CD14-positive monocyte (primary cell): ENCODE data around the gene ILK. TPM values are rescaled to one million over a fixed set of nuclear protein-coding genes. Genes with fewer than 3 reads are reported as not detected.
A peak's percentile ranks its signal among the peaks of the same experiment; 100 is the strongest.

Source experiments
- DNase-seq, 3 donors: peaks; one replicate each; pipeline ENCODE4 v3.0.0-alpha.2; 2011 to 2022
- H2AFZ ChIP-seq: 2 replicates; pipeline ENCODE4 v1.6.0; 2012; ENCODE audit warnings: mild to moderate bottlenecking, low read depth, low read length, inconsistent platforms; ENCODE audit not compliant: insufficient read depth, poor library complexity, severe bottlenecking
- H3K27ac ChIP-seq, 2 donors: 1 replicate in 1 of 2; 2 replicates in 1 of 2; pipeline ENCODE4 v1.5.1; 2012 to 2013; ENCODE audit warnings: low read length in 2 of 2, control low read depth in 1 of 2, inconsistent platforms in 1 of 2, low read depth in 1 of 2, mild to moderate bottlenecking in 1 of 2
- H3K27me3 ChIP-seq, 2 donors: one replicate each; pipeline versions ENCODE4 v1.6.0 to v1.6.1; 2011 to 2013; ENCODE audit warnings: low read length in 2 of 2; ENCODE audit not compliant: control insufficient read depth in 2 of 2, insufficient read depth in 2 of 2
- H3K36me3 ChIP-seq, 2 donors: replicated peaks in 1 of 2; 1 replicate in 1 of 2; 2 replicates in 1 of 2; pipeline versions ENCODE4 v1.5.1 to v1.6.1; 2012 to 2013; ENCODE audit warnings: low read length in 2 of 2, control low read depth in 1 of 2, inconsistent platforms in 1 of 2, mild to moderate bottlenecking in 1 of 2; ENCODE audit not compliant: insufficient read depth in 2 of 2, control insufficient read depth in 1 of 2
- H3K4me1 ChIP-seq, 2 donors: 1 replicate in 1 of 2; 2 replicates in 1 of 2; pipeline versions ENCODE4 v1.5.1 to v1.6.1; 2012 to 2013; ENCODE audit warnings: low read length in 2 of 2, control low read depth in 1 of 2, inconsistent platforms in 1 of 2, mild to moderate bottlenecking in 1 of 2, moderate library complexity in 1 of 2; ENCODE audit not compliant: insufficient read depth in 2 of 2, control insufficient read depth in 1 of 2
- H3K4me2 ChIP-seq: replicated peaks from 2 replicates; pipeline ENCODE3; 2012; ENCODE audit warnings: low read length, moderate library complexity, mild to moderate bottlenecking; ENCODE audit not compliant: poor library complexity, severe bottlenecking; ENCODE audit errors: extremely low read depth
- H3K4me3 ChIP-seq, 3 experiments: fragments of 200-600 bp in 1 of 3; sonication (generic) in 1 of 3; replicated peaks in 1 of 3; 1 replicate in 2 of 3; 2 replicates in 1 of 3; pipeline ENCODE4 v1.5.1; 2011 to 2013; ENCODE audit warnings: low read length in 3 of 3, mild to moderate bottlenecking in 3 of 3, control low read depth in 2 of 3, low read depth in 2 of 3, inconsistent platforms in 1 of 3, moderate library complexity in 1 of 3
- H3K79me2 ChIP-seq: 2 replicates; pipeline ENCODE4 v1.6.0; 2012; ENCODE audit warnings: mild to moderate bottlenecking, control low read depth, inconsistent platforms, low read length, moderate library complexity; ENCODE audit not compliant: insufficient read depth
- H3K9ac ChIP-seq: 2 replicates; pipeline ENCODE4 v1.6.0; 2017; ENCODE audit warnings: low read length, mild to moderate bottlenecking; ENCODE audit not compliant: insufficient read depth, poor library complexity, severe bottlenecking
- H3K9me3 ChIP-seq, 2 donors: replicated peaks in 1 of 2; 1 replicate in 1 of 2; 2 replicates in 1 of 2; pipeline versions ENCODE4 v1.5.1 to v1.6.1; 2012 to 2013; ENCODE audit warnings: low read length in 2 of 2, control low read depth in 1 of 2; ENCODE audit not compliant: control insufficient read depth in 1 of 2, insufficient read depth in 1 of 2
- H4K20me1 ChIP-seq: 2 replicates; pipeline ENCODE4 v1.6.0; 2012; ENCODE audit warnings: mild to moderate bottlenecking, low read length, control low read depth, moderate library complexity; ENCODE audit not compliant: insufficient read depth
- H3K27ac Mint-ChIP-seq, 7 donors: one replicate each; pipeline ENCODE4 v1.8.0; 2020; ENCODE audit warnings: mild to moderate bottlenecking in 7 of 7, mixed read lengths in 7 of 7, moderate library complexity in 6 of 7, inconsistent platforms in 2 of 7
- H3K27me3 Mint-ChIP-seq, 3 donors: one replicate each; pipeline ENCODE4 v1.8.0; 2021 to 2022; ENCODE audit warnings: low read depth in 3 of 3, mild to moderate bottlenecking in 3 of 3, mixed read lengths in 3 of 3, moderate library complexity in 3 of 3, inconsistent platforms in 1 of 3
- H3K36me3 Mint-ChIP-seq, 2 donors: one replicate each; pipeline ENCODE4 v1.8.0; 2020; ENCODE audit warnings: mixed read lengths in 2 of 2, inconsistent platforms in 1 of 2, mild to moderate bottlenecking in 1 of 2
- H3K4me1 Mint-ChIP-seq: one replicate; pipeline ENCODE4 v1.8.0; 2020; ENCODE audit warnings: mild to moderate bottlenecking, mixed read lengths
- H3K4me3 Mint-ChIP-seq, 2 donors: one replicate each; pipeline ENCODE4 v1.8.0; 2020; ENCODE audit warnings: mild to moderate bottlenecking in 2 of 2, mixed read lengths in 2 of 2, moderate library complexity in 1 of 2
- H3K9me3 Mint-ChIP-seq, 7 donors: one replicate each; pipeline ENCODE4 v1.8.0; 2020 to 2022; ENCODE audit warnings: mixed read lengths in 7 of 7, mild to moderate bottlenecking in 6 of 7, moderate library complexity in 6 of 7, inconsistent platforms in 2 of 7
- WGBS: methylation state at CpG from one replicate; pipeline ENCODE4 v1.1.5; 2013; ENCODE audit warnings: missing lambda C conversion rate; ENCODE audit not compliant: insufficient coverage; 5-methylcytosine and 5-hydroxymethylcytosine counted together
- intact Hi-C, 2 donors: fragments of 100-400 bp; cut with micrococcal nuclease; formaldehyde crosslinking; loops; one replicate each; pipeline versions ENCODE4 v1.15.0 to v1.15.1; 2023
- polyA plus RNA-seq, 3 donors: library from polyadenylated mRNA; depleted of rRNA in 1 of 3; unstranded in 2 of 3; stranded (reverse) in 1 of 3; fragments of 300-500 nt in 2 of 3; fragments of >200 nt in 1 of 3; fragmentation: Illumina TruSeq in 2 of 3; gene quantifications; 1 replicate in 2 of 3; 2 replicates in 1 of 3; pipeline ENCODE4 v1.2.3, GENCODE V29; 2012 to 2021
- TF ChIP-seq, protein P1 (sequence below): fragments of 200-600 bp; IDR thresholded peaks from one replicate; pipeline ENCODE4 v1.8.0; 2022; ENCODE audit warnings: antibody characterized with exemption, mild to moderate bottlenecking

Gene ILK
- polyA plus RNA-seq, 3 donors: 165 to 271 (median 250) TPM

GRCh38 chr11:6636480-6636879 lies 32.9 kb downstream of the ILK start:
- no peak overlapping the region for H3K4me3 Mint-ChIP-seq
- no peaks in the 10 kb centered on the region for H3K27me3 Mint-ChIP-seq
- no peak for DNase-seq
- no peak overlapping the region for H2AFZ ChIP-seq
- H3K4me2 ChIP-seq: no peak overlapping the region
- H3K9me3 Mint-ChIP-seq: no peaks in the 10 kb centered on the region
- peaks cover 37 to 40% of the 10 kb centered on the region in 2 donors for H3K4me1 ChIP-seq
- H4K20me1 ChIP-seq: no peaks in the 10 kb centered on the region
- TF ChIP-seq, protein P1, sequence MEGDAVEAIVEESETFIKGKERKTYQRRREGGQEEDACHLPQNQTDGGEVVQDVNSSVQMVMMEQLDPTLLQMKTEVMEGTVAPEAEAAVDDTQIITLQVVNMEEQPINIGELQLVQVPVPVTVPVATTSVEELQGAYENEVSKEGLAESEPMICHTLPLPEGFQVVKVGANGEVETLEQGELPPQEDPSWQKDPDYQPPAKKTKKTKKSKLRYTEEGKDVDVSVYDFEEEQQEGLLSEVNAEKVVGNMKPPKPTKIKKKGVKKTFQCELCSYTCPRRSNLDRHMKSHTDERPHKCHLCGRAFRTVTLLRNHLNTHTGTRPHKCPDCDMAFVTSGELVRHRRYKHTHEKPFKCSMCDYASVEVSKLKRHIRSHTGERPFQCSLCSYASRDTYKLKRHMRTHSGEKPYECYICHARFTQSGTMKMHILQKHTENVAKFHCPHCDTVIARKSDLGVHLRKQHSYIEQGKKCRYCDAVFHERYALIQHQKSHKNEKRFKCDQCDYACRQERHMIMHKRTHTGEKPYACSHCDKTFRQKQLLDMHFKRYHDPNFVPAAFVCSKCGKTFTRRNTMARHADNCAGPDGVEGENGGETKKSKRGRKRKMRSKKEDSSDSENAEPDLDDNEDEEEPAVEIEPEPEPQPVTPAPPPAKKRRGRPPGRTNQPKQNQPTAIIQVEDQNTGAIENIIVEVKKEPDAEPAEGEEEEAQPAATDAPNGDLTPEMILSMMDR: no peak
- H3K9me3 ChIP-seq: no peaks in the 10 kb centered on the region
- H3K27me3 ChIP-seq: no peaks in the 10 kb centered on the region
- no peaks in the 10 kb centered on the region for H3K36me3 ChIP-seq
- no peaks in the 10 kb centered on the region for H3K79me2 ChIP-seq
- no peak overlapping the region for H3K4me3 ChIP-seq
- H3K27ac Mint-ChIP-seq: no peak overlapping the region
- H3K27ac ChIP-seq: peak overlapping the region; percentile 80 to 93
- no peaks in the 10 kb centered on the region for H3K4me1 Mint-ChIP-seq
- no peaks in the 10 kb centered on the region for H3K36me3 Mint-ChIP-seq
- intact Hi-C loops: loop anchor here in 1 of 2 donors (5.0 kb wide), 1 partner anchor 34 kb away; the partner anchor contains the start of genes ILK and RRP8
- no peak overlapping the region for H3K9ac ChIP-seq
- whole genome bisulfite sequencing: 89% methylated on average over 3 of the region's 3 CpGs

GRCh38 chr11:6637871-6638270 lies 34.3 kb downstream of the ILK start:
- Mint-ChIP-seq H3K27me3 (no peaks in the 10 kb centered on the region), H3K9me3 (no peaks in the 10 kb centered on the region), H3K27ac (no peak overlapping the region), H3K4me3 (no peak overlapping the region), H3K4me1 (no peaks in the 10 kb centered on the region), H3K36me3 (no peaks in the 10 kb centered on the region)
- TF ChIP-seq, protein P1: no peak
- H3K27ac ChIP-seq: no peak overlapping the region
- H3K9ac ChIP-seq: no peak overlapping the region
- intact Hi-C loops: loop anchor here in 1 of 2 donors (5.0 kb wide), 1 partner anchor 36 kb away; the partner anchor contains the start of genes ILK and RRP8
- 100% methylated on average over 2 of the region's 3 CpGs for WGBS
- no peak for DNase-seq
- no peak overlapping the region for H3K4me2 ChIP-seq
- H4K20me1 ChIP-seq: no peaks in the 10 kb centered on the region
- H3K27me3 ChIP-seq: no peaks in the 10 kb centered on the region
- no peaks in the 10 kb centered on the region for H3K79me2 ChIP-seq
- H3K4me3 ChIP-seq: no peak overlapping the region
- peaks cover 37 to 40% of the 10 kb centered on the region in 2 donors for H3K4me1 ChIP-seq
- no peak overlapping the region for H2AFZ ChIP-seq
- no peaks in the 10 kb centered on the region for H3K36me3 ChIP-seq
- H3K9me3 ChIP-seq: no peaks in the 10 kb centered on the region
